GM18861 (cell line): ENCODE data around the gene NCAPD2.

Experiments used
- ATAC-seq: cut with Tn5 transposase; IDR thresholded peaks from one replicate; pipeline ENCODE4 v1.9.1; 2021; ENCODE audit not compliant: unreplicated experiment

Gene NCAPD2

GRCh38 chr12:6493497-6494257 lies at the start of gene NCAPD2:
NCAPD2 (plus strand) TSS chr12:6494102; CDS start chr12:6495099, 997 bp downstream.
- peak; percentile 81 for ATAC-seq

GRCh38 chr12:6444704-6445688 lies 48.9 kb upstream of the NCAPD2 start, which contains the start of gene CD27:
CD27 (plus strand) TSS chr12:6444955; CDS start chr12:6445096, 141 bp downstream.
- ATAC-seq, result no peak

- ATAC-seq, result no peak
Measured at GRCh38 chr12:6450091-6450868, 43.6 kb upstream of the NCAPD2 start.

GRCh38 chr12:6450869-6451347 lies 43.0 kb upstream of the NCAPD2 start:
- no peak for ATAC-seq

GRCh38 chr12:6451348-6452244 lies 42.3 kb upstream of the NCAPD2 start, which contains the start of gene TAPBPL:
TAPBPL (plus strand) TSS chr12:6452042; CDS start chr12:6452249, 207 bp downstream.
- no peak for ATAC-seq

- no peak for ATAC-seq
Measured at GRCh38 chr12:6452245-6452943, 41.5 kb upstream of the NCAPD2 start.

GRCh38 chr12:6452944-6453630 lies 40.8 kb upstream of the NCAPD2 start:
- ATAC-seq, result no peak

- ATAC-seq, result no peak
Measured at GRCh38 chr12:6457220-6457945, 36.5 kb upstream of the NCAPD2 start.

- no peak for ATAC-seq
Measured at GRCh38 chr12:6458281-6459003, 35.5 kb upstream of the NCAPD2 start.

GRCh38 chr12:6459004-6459337 lies 34.9 kb upstream of the NCAPD2 start:
- no peak for ATAC-seq

- no peak for ATAC-seq
Measured at GRCh38 chr12:6460751-6461371, 33.0 kb upstream of the NCAPD2 start.

- ATAC-seq, result peak; percentile 79
Measured at GRCh38 chr12:6461401-6462233, 32.3 kb upstream of the NCAPD2 start.

- ATAC-seq, result no peak
Measured at GRCh38 chr12:6462234-6462995, 31.5 kb upstream of the NCAPD2 start.

GRCh38 chr12:6463216-6463615 lies 30.7 kb upstream of the NCAPD2 start:
- ATAC-seq, result no peak

GRCh38 chr12:6463858-6464257 lies 30.0 kb upstream of the NCAPD2 start:
- ATAC-seq, result no peak
